HEK293T (cell line): ENCODE measurements around the gene CHIT1.

ENCODE experiments used
- CTCF ChIA-PET: fragments of 350-600 bp; formaldehyde crosslinking; extraction: SDS; loops from one replicate; lab custom pipeline; 2021; ENCODE audit warnings: antibody characterized with exemption, inconsistent platforms; lab: Yijun Ruan, JAX
- POLR2A ChIA-PET: fragments of 350-600 bp; formaldehyde crosslinking; extraction: SDS; loops from one replicate; lab custom pipeline; 2020; ENCODE audit warnings: antibody characterized with exemption, inconsistent platforms; lab: Yijun Ruan, JAX
- DNase-seq: peaks from one replicate; pipeline ENCODE4 v3.0.0; 2012; ENCODE audit warnings: mixed read lengths; ENCODE audit errors: extremely low spot score
- ARNT ChIP-seq: fragments of 450-650 bp; IDR thresholded peaks from 2 replicates; pipeline ENCODE4 v1.6.1; 2017; ENCODE audit warnings: mild to moderate bottlenecking
- BHLHE40 ChIP-seq: fragments of 450-650 bp; IDR thresholded peaks from 2 replicates; pipeline ENCODE4 v1.6.1; 2016; ENCODE audit warnings: mild to moderate bottlenecking, moderate library complexity, borderline replicate concordance
- CTBP1 ChIP-seq: fragments of 450-650 bp; IDR thresholded peaks from 2 replicates; pipeline ENCODE4 v1.6.1; 2016; ENCODE audit warnings: borderline replicate concordance
- ELF4 ChIP-seq: fragments of 450-650 bp; IDR thresholded peaks from 2 replicates; pipeline ENCODE4 v1.6.1; 2017; ENCODE audit warnings: antibody characterized with exemption
- FOXA1 ChIP-seq: fragments of 450-650 bp; IDR thresholded peaks from 2 replicates; pipeline ENCODE4 v1.6.1; 2016; ENCODE audit warnings: mild to moderate bottlenecking
- FOXK2 ChIP-seq: fragments of 450-650 bp; IDR thresholded peaks from 2 replicates; pipeline ENCODE4 v1.6.1; 2016; ENCODE audit warnings: mild to moderate bottlenecking
- FOXM1 ChIP-seq: fragments of 450-650 bp; IDR thresholded peaks from 2 replicates; pipeline ENCODE4 v1.6.1; 2017; ENCODE audit warnings: mild to moderate bottlenecking, borderline replicate concordance
- HDGF ChIP-seq: fragments of 450-650 bp; IDR thresholded peaks from 2 replicates; pipeline ENCODE4 v1.6.1; 2017; ENCODE audit warnings: antibody characterized with exemption, borderline replicate concordance
- L3MBTL2 ChIP-seq: fragments of 450-650 bp; conservative IDR thresholded peaks from 2 replicates; pipeline ENCODE4 v1.6.1; 2016; ENCODE audit warnings: mild to moderate bottlenecking
- LEF1 ChIP-seq: fragments of 450-650 bp; IDR thresholded peaks from 2 replicates; pipeline ENCODE4 v1.6.1; 2017; ENCODE audit warnings: mild to moderate bottlenecking, borderline replicate concordance
- NFRKB ChIP-seq: fragments of 450-650 bp; IDR thresholded peaks from 2 replicates; pipeline ENCODE4 v1.6.1; 2016; ENCODE audit warnings: mild to moderate bottlenecking, moderate library complexity
- PKNOX1 ChIP-seq: fragments of 450-650 bp; IDR thresholded peaks from 2 replicates; pipeline ENCODE4 v1.6.1; 2016
- SP1 ChIP-seq: fragments of 450-650 bp; IDR thresholded peaks from 2 replicates; pipeline ENCODE4 v1.6.1; 2017
- SUZ12 ChIP-seq: fragments of 450-650 bp; IDR thresholded peaks from 2 replicates; pipeline ENCODE4 v1.6.1; 2016; ENCODE audit warnings: mild to moderate bottlenecking
- TARDBP ChIP-seq: fragments of 450-650 bp; IDR thresholded peaks from 2 replicates; pipeline ENCODE4 v1.6.1; 2016
- ZNF384 ChIP-seq: fragments of 450-650 bp; IDR thresholded peaks from 2 replicates; pipeline ENCODE4 v1.6.1; 2016

CHIT1 gene

GRCh38 chr1:203229471-203230135, at the start of gene CHIT1:
TSS of gene CHIT1 (minus strand) at chr1:203229673. CDS start at chr1:203229636, 37 bp downstream.
- CTCF ChIA-PET, result no interaction called here
- DNase-seq, result no peak
- TF ChIP-seq ELF4, result no peak
- TF ChIP-seq ZNF384, result no peak
- no peak for TF ChIP-seq SUZ12
- no peak for TF ChIP-seq BHLHE40
- no peak for TF ChIP-seq FOXM1
- TF ChIP-seq PKNOX1, result no peak
- no peak for TF ChIP-seq FOXA1
- no peak for TF ChIP-seq TARDBP
- no peak for TF ChIP-seq ARNT
- TF ChIP-seq LEF1, result no peak
- no peak for TF ChIP-seq CTBP1
- no peak for TF ChIP-seq NFRKB
- TF ChIP-seq HDGF, result no peak
- no peak for TF ChIP-seq FOXK2
- no peak for TF ChIP-seq L3MBTL2
- TF ChIP-seq SP1, result no peak
- POLR2A ChIA-PET, result no interaction called here

- ChIA-PET CTCF (interaction anchor here (0.9 to 2.6 kb wide), 3 partner anchors 10 to 62 kb away, joined by 3 to 9 read pairs (median 5); no protein-coding TSS in a partner anchor), POLR2A (interaction anchor here (0.9 kb wide), 1 partner anchor 48 kb away, joined by 5 read pairs; no protein-coding TSS in a partner anchor)
- DNase-seq, result no peak
- no peak for TF ChIP-seq PKNOX1
- no peak for TF ChIP-seq ELF4
- TF ChIP-seq TARDBP, result no peak
- TF ChIP-seq LEF1, result no peak
- no peak for TF ChIP-seq ARNT
- TF ChIP-seq FOXM1, result no peak
- no peak for TF ChIP-seq HDGF
- TF ChIP-seq ZNF384, result no peak
- TF ChIP-seq NFRKB, result no peak
- no peak for TF ChIP-seq L3MBTL2
- TF ChIP-seq SUZ12, result no peak
- TF ChIP-seq CTBP1, result no peak
- TF ChIP-seq FOXK2, result no peak
- no peak for TF ChIP-seq SP1
- TF ChIP-seq BHLHE40, result no peak
- TF ChIP-seq FOXA1, result no peak
These were observed 49.5 kb upstream of the CHIT1 start for GRCh38 chr1:203278885-203279406.

- no peak for DNase-seq
- POLR2A ChIA-PET, result interaction anchor here (1.0 kb wide), 1 partner anchor 12 kb away, joined by 3 read pairs; no protein-coding TSS in a partner anchor
- TF ChIP-seq ZNF384 (no peak), FOXK2 (no peak), ARNT (no peak), BHLHE40 (no peak)
- CTCF ChIA-PET, result interaction anchor here (0.9 to 2.6 kb wide), 5 partner anchors 9 to 61 kb away, joined by 3 to 9 read pairs (median 3); no protein-coding TSS in a partner anchor
These were observed 48.8 kb upstream of the CHIT1 start for GRCh38 chr1:203278082-203278884.

GRCh38 chr1:203276916-203277545, 47.6 kb upstream of the CHIT1 start:
- ChIA-PET CTCF (interaction anchor here (0.9 to 2.6 kb wide), 5 partner anchors 10 to 70 kb away, joined by 3 to 9 read pairs (median 4); no protein-coding TSS in a partner anchor), POLR2A (interaction anchor here (1.0 kb wide), 1 partner anchor 13 kb away, joined by 3 read pairs; no protein-coding TSS in a partner anchor)
- no peak for TF ChIP-seq NFRKB
- no peak for TF ChIP-seq L3MBTL2
- no peak for TF ChIP-seq TARDBP
- DNase-seq, result no peak

GRCh38 chr1:203276408-203276807, 46.9 kb upstream of the CHIT1 start:
- TF ChIP-seq TARDBP, result no peak
- no peak for TF ChIP-seq PKNOX1
- TF ChIP-seq FOXK2, result no peak
- no peak for TF ChIP-seq ELF4
- TF ChIP-seq BHLHE40, result no peak
- TF ChIP-seq LEF1, result no peak
- no peak for TF ChIP-seq FOXA1
- TF ChIP-seq L3MBTL2, result no peak
- TF ChIP-seq SP1, result no peak
- TF ChIP-seq ZNF384, result no peak
- TF ChIP-seq NFRKB, result no peak
- no peak for TF ChIP-seq SUZ12
- TF ChIP-seq ARNT, result no peak
- TF ChIP-seq FOXM1, result no peak
- no peak for TF ChIP-seq CTBP1
- no peak for TF ChIP-seq HDGF

More at GRCh38 chr1:203276408-203276807, 46.9 kb upstream of the CHIT1 start:
- POLR2A ChIA-PET, result no interaction called here
- no peak for DNase-seq
- CTCF ChIA-PET, result interaction anchor here (0.6 to 1.5 kb wide), 4 partner anchors 9 to 566 kb away, joined by 3 to 6 read pairs (median 3); partner anchors contain the start of gene SYT2
